Measurements from ENCODE around the gene SERPINB5.

DNA sequence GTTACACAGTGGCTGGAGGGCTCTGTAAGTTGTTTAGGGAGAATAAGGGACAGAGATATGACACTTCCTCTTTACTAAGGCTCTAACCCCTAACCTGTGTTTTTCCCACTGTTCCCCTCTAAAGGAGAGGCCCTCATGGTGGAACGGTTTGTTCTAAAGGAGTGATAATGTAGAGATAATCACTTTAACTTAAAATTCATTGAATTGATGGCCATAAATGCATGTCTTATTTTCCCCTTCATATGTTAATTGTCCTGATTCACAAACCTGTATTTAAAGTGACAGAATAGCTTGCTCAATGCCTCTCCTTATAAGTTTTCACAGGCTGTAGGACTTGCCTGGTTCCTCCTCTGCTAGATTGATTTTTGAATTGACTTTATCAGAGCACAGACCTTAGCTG is 65.3 kb downstream of the SERPINB5 start, which contains the start of gene SERPINB12:
- TF ChIP-seq CTCF (conservative IDR thresholded peaks at IDR 0.05; ENCODE audit: low read length) (no peak), EZH2phosphoT487 (IDR thresholded peaks at IDR 0.05; ENCODE audit: borderline replicate concordance) (no peak)

All from Loucy (cell line).